HL-60 (cell line): ENCODE results near the gene LSM5.

Experiments used
- POLR2AphosphoS5 ChIP-seq: IDR thresholded peaks from 2 replicates; pipeline ENCODE4 v1.6.1; 2012; ENCODE audit warnings: low read depth
- SPI1 ChIP-seq: IDR thresholded peaks from 2 replicates; pipeline ENCODE4 v1.6.1; 2012; ENCODE audit warnings: low read depth, mild to moderate bottlenecking, borderline replicate concordance
- TF ChIP-seq, protein P1 (sequence below): IDR thresholded peaks from one replicate; pipeline ENCODE4 v1.5.1; 2011; ENCODE audit warnings: low read length, control low read depth, inconsistent platforms; ENCODE audit not compliant: insufficient read depth
- TF ChIP-seq, protein P2 (sequence below): IDR thresholded peaks from 2 replicates; pipeline ENCODE4 v1.6.1; 2012; ENCODE audit warnings: low read depth; ENCODE audit not compliant: insufficient replicate concordance

DNA sequence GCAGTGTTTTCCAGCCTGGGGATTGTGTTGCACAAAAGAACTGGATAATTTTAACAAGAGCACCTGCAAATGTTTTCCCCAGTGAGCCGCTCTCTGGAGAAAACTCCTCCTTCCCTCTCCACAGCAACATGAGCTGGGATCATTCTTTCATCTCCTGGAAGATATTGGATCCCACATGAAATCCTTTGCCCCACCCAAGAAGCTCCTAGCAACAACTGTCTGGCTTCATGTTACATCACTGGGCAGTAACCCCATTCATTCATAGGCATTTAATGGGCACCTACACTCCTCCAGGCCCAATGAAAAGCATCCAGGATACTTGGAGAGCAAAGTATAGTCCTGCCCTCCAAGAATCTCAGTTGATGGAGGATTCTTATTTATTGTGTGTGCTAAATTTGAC lies 27.2 kb downstream of the LSM5 start:
- TF ChIP-seq, protein P1, sequence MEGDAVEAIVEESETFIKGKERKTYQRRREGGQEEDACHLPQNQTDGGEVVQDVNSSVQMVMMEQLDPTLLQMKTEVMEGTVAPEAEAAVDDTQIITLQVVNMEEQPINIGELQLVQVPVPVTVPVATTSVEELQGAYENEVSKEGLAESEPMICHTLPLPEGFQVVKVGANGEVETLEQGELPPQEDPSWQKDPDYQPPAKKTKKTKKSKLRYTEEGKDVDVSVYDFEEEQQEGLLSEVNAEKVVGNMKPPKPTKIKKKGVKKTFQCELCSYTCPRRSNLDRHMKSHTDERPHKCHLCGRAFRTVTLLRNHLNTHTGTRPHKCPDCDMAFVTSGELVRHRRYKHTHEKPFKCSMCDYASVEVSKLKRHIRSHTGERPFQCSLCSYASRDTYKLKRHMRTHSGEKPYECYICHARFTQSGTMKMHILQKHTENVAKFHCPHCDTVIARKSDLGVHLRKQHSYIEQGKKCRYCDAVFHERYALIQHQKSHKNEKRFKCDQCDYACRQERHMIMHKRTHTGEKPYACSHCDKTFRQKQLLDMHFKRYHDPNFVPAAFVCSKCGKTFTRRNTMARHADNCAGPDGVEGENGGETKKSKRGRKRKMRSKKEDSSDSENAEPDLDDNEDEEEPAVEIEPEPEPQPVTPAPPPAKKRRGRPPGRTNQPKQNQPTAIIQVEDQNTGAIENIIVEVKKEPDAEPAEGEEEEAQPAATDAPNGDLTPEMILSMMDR: no peak
- no peak for TF ChIP-seq POLR2AphosphoS5
- TF ChIP-seq SPI1: no peak
- TF ChIP-seq, protein P2, sequence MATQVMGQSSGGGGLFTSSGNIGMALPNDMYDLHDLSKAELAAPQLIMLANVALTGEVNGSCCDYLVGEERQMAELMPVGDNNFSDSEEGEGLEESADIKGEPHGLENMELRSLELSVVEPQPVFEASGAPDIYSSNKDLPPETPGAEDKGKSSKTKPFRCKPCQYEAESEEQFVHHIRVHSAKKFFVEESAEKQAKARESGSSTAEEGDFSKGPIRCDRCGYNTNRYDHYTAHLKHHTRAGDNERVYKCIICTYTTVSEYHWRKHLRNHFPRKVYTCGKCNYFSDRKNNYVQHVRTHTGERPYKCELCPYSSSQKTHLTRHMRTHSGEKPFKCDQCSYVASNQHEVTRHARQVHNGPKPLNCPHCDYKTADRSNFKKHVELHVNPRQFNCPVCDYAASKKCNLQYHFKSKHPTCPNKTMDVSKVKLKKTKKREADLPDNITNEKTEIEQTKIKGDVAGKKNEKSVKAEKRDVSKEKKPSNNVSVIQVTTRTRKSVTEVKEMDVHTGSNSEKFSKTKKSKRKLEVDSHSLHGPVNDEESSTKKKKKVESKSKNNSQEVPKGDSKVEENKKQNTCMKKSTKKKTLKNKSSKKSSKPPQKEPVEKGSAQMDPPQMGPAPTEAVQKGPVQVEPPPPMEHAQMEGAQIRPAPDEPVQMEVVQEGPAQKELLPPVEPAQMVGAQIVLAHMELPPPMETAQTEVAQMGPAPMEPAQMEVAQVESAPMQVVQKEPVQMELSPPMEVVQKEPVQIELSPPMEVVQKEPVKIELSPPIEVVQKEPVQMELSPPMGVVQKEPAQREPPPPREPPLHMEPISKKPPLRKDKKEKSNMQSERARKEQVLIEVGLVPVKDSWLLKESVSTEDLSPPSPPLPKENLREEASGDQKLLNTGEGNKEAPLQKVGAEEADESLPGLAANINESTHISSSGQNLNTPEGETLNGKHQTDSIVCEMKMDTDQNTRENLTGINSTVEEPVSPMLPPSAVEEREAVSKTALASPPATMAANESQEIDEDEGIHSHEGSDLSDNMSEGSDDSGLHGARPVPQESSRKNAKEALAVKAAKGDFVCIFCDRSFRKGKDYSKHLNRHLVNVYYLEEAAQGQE: no peak
